Lung microvascular endothelial cell (primary cell): ENCODE results near the gene POLR2H. TPM values are rescaled to one million over a fixed set of nuclear protein-coding genes. Genes with fewer than 3 reads are reported as not detected.

ENCODE experiments used
- DNase-seq, 2 donors: peaks; one replicate each; pipeline versions ENCODE4 v3.0.0 to v3.0.0-alpha.2; 2010; ENCODE audit warnings: low read depth in 2 of 2
- total RNA-seq: library from RNA; depleted of rRNA; stranded (reverse); fragments of >200 nt; gene quantifications from 2 replicates; pipeline ENCODE4 v1.2.1, GENCODE V29; 2014

Gene POLR2H
- total RNA-seq, 1 donor from 2014 or later: 97.8 TPM

DNA sequence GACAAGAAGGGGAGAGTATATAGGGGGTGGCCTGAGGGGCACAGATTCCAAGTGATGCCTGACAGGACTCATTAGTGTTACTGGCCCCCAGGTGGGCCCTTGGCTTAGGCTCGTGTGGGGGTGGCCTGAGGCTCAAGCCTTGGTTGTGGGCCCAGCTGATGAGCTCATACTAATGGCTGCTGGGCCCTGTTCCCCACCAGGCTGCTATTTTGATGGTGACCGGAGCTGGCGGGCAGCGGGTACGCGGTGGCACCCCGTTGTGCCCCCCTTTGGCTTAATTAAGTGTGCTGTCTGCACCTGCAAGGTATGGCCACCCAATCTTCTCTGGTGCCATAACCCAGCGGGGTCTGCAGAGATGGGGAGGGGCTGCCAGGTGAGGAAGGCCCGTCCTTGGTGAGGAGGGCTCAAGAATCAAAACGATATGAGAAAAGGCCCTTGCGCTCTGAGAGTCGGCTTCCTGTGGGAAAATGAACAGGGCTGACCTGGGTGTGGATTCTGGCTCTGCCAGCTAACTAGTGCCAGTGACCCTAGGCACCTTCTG, 25.7 kb downstream of the POLR2H start:
- DNase-seq: no peak

DNA sequence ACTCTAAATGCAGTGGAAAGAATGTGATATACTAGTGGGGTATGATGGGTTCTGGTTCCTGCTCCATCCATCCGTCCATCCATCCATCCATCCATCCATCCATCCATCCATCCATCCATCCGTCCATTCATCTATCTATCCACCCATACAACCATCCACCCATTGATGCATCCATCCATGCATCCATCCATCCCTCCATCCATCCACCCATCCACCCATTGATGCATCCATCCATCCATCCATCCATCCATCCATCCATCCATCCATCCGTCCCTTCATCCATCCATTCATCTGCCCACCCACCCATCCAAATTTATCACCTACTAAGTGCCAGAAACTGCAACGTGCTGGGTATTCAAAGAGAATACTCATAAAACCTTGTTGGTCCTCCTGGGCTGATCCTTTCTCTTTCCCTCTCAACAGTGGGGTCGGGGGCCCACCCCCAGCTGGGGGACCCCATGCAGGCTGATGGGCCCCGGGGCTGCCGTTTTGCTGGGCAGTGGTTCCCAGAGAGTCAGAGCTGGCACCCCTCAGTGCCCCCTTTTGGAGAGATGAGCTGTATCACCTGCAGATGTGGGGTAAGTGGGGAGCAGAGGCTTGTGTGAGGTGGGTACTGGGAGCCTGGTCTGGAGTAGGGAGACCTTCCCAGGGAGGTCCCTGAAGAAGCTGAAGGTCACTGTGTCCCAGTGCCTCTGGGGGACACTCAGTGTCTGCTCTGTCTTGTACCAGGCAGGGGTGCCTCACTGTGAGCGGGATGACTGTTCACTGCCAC, 26.8 kb downstream of the POLR2H start:
- DNase-seq: no peak

DNA sequence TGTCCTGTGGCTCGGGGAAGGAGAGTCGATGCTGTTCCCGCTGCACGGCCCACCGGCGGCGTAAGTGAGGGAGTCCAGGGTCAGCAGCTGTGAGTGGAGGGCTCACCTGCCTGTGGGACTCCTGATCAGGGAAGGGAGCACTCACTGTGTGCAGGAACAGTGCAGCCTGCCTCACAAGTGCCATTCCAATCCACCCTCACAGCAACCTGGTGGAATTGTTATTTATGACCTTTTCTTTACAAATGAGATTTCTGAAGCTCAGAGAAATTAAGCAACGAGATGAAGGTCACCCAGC, 27.4 kb downstream of the POLR2H start:
- DNase-seq: no peak

DNA sequence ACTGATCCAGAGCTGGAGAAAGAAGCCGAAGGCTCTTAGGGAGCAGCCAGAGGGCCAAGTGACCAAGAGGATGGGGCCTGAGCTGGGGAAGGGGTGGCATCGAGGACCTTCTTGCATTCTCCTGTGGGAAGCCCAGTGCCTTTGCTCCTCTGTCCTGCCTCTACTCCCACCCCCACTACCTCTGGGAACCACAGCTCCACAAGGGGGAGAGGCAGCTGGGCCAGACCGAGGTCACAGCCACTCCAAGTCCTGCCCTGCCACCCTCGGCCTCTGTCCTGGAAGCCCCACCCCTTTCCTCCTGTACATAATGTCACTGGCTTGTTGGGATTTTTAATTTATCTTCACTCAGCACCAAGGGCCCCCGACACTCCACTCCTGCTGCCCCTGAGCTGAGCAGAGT, 27.9 kb downstream of the POLR2H start:
- DNase-seq: no peak

DNA sequence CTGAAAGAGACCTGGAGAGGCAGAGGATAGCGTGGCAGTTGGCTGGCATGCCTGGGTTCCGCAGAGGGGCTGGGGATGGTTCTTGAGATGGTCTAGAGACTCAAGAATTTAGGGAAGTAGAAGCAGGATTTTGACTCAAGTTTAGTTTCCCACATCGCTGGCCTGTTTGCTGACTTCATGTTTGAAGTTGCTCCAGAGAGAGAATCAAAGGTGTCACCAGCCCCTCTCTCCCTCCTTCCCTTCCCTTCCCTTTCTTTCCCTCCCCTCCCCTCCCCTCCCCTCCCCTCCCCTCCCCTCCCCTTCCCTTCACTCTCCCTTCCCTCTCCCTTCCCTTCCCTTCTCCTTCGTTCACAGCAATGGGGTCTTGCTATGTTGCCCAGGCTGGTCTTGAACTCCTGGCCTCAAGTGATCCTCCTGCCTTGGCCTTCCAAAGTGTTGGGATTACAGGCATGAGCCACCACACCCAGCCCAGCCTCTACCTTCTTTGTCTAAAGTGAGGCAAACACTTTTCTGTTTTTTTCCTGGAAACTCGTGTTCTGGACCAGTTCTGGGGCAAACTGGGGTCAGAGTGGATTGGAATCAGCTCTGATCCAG, 28.5 kb downstream of the POLR2H start:
- no peak for DNase-seq

DNA sequence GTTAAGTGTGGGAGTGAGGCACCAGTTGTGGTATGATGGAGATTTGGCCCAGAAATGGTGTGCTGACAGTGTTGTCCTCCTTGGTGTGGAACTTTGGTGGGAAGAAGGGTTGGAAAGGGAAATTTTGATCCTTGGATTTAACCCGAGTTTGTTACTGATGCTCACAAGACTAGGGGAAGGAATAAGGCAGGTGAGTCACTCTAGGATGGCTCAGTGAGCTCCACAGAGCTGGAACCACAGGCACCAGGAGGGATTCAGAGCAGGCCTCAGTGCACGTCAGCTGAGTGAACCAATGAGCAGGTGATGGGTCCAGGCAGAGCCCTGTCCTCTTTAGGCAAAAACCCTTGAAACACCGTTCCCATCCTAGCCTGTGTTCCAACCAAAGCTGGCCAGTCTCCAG, 29.8 kb downstream of the POLR2H start:
- DNase-seq: no peak

DNA sequence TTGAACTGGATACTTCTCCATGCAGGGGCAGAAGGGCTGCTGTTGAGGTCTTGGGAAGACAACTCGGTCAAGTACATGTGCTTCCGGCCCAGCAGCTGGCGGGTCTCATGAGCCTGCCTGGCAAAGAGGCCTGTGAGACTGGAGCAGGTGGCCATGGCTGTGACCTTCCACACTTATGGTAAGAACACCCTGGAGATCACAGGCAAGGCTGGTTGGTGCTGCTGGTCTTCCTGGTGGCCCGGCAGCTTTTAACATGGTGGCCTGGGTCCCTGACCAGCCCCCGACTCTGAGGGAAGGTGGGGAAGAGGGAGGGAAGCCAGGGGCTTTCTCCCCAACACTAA, 33.8 kb downstream of the POLR2H start:
- no peak for DNase-seq

DNA sequence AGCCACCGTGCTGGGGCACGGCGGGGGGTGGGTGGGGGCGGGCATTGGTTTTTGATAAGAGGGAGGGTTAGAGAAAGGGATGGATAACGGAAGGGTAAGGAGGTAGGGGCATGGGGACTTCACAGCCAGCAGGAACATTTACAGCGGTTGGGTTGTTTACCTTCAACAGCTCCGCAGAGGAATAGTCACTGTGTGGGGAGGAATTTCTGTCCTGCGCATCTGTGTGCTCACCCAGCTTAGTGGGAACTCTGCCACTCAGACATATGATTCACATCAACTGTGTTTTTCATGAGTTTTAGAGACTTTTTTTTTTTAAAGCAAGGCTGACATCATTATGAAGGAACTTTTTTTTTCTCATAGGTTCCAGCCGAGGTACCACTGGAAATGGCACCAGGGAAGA, 37.9 kb downstream of the POLR2H start:
- DNase-seq: peak in 1 of 2 donors; percentile 57

DNA sequence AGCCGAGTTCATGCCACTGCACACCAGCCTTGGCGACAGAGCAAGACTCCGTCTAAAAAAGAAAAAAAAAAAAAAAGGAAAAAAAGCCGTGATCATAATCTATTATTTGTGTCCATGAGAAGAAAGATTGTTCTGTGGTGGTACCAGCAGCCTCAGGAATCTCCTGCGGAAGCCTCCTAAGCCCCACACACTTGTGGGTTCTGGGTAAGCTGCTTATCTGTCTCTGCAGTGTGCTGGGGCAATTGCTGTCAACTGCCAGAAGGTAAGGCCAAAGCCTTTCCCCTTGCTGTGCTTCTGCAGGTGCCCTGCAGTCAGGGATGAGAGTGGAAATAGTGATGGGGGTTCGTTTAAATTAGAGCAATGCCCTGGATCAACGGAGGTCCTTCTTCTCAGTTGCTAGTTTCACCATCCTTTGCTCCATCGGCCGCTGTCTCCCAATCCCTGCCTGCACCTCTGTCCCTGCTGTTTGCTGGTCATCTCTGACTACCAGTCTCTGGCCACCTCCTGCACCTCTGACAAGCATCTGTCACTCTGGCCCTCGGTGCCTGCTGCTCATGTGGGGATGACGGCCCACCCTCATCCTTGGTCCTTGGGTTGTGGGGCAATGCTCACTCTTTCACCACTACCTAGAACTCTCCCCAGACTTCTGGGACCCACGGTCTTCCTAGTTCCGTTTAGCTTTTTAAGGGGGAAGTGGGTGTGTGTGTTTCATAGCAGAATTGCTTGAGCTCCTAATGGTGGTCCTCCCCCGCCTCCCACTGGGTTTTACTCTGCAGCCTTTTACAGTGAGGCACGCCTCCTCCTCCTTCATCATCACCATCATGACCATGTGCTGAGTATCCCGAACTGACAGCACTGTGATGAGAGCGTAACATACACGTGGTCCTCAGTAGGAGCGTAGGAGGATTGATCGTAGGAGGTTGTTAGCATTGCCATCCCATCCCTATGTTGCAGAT, 43.8 kb downstream of the POLR2H start:
- no peak for DNase-seq

DNA sequence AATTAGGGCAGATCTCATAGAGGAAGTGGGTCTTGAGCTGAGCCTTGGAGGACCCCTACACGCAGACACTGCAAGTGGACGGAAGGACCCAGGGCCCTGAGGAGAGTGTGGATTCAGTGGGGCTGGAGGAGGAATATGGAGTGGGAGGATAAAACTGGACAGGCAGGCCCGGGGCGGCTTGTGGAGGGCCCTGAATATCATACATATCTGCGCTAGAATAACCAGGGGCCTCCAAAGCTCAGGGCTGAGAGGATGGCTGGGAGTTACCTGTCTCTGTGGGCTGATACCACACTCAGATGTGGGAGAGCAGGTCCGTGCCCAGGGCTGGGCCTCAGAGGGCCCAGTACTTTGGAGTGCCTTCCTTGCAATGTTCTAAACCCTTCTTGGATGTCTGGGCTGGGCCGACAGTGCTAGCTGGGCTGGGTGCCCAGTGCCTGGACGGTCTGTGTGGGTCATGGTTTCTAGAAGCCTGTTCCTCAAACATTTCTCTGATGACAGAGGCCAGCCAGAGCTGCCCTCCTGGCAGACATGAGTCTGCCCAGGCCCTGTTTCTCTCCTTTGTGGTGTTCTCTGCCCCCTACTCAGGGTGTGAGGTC, 47.9 kb downstream of the POLR2H start:
- no peak for DNase-seq

DNA sequence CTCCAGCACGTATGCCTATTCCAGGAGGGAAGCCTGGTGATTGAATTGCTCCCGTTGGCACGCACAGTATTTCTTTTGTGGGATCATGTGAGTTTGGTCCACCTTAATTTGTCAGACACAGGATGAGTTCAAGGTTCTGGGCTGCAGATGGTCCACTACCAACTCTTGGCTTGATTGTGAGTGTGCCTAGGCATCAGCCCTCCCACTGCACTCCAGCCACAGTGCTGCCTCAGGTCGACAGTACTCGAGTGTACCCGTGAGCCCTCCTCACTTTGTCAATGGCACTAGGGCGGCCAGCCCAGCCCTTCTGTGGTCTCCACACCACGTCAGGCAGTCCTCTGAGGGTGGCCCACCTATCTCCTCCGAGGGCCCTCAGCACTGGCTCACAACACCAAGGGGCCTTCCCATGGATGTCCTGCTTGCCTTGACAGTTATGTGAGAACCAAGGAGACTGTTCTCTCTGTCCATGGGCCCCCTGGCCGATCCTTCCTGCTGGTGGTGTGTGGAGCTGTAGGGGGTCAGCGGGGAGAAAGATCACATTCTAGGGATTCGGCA, 48.5 kb downstream of the POLR2H start:
- no peak for DNase-seq

DNA sequence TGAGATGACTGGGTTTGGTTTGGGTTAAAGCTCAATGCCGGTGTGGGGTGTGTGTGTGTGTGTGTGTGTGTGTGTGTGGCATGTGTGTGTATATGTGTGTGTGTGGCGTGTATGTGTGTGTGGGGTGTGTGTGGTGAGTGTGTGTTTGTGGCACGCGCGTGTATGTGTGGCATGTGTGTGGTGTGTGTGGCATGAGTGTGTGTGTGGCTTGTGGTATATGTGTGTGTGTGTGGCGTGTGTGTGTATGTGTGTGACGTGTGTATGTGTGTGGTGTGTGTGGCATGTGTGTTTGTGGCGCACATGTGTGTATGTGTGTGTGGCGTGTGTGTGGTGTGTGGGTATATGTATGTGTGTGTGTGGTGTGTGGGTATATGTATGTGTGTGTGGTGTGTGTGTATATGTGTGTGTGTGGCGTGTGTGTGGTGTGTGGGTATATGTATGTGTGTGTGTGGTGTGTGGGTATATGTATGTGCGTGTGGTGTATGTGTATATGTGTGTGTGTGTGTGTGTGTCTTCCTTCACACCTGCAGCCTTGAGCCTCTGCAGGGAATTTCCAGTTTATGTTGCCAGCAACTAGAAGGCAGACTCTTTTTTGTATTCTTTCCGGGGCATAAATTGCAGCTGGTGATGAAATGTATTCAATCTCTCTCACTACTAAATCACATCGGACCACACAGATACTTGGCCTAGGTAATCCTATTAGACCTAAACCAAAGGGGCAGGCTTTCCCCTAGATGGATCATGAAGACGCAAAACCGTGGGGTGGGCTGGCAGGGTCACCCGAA, 53.1 kb downstream of the POLR2H start:
- no peak for DNase-seq

DNA sequence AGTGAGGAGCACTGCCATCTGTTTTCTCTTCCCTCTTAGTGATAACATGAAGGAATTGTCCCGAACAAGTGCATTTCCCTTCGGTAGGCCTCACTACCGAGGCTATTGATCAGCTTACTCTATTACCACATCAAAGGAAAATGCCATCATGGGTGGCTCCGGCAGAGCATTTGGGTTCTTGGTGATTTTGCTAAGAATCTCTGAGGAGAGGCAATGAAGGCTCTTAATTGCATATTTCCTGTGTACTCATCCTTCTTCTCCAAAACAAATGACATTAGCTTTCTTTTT, 53.6 kb downstream of the POLR2H start:
- no peak for DNase-seq

DNA sequence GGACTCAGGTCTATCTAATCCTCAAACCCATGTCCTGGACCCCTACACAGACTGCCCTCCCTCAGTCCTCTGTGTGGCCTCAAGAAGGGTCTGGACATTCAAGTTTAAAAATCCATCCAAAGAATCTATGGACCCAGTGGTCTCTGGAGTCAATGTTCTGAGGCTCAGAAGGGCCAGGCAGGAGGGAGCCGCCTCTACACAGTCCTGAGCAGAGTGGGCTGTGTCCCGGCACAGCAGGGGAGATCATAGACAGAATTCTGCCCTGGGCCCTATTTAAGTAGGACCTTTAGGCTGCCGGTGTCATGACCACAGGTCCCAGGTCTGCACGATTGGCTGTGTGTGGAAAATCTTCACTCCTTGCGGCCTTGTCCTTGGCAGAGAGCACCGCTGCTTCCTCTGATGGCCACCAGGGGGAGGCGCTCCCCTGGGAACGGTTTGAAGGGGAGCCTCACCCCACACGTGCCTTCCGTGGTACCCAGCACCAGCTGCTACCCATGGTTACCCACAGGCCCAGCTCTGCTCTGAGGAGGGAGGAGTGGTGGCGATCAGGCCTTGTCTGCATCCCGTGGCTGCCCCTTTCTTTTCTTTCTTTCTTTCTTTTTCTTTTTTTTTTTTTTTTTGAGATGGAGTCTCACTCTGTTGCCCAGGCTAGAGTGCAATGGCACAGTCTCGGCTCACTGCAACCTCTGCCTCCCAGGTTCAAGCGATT, 56.3 kb downstream of the POLR2H start:
- peak; percentile 73 to 83 for DNase-seq

Other genes with a start within 250 kb of the POLR2H start
- gene EIF2B5, start 226.4 kb upstream of the POLR2H start, total RNA-seq: 25.9 and 34.3 TPM in 2 replicates
- gene DVL3, start 206.3 kb upstream of the POLR2H start, total RNA-seq: 15.0 and 19.8 TPM in 2 replicates
- gene AP2M1, start 186.9 kb upstream of the POLR2H start, total RNA-seq: 442 and 454 TPM in 2 replicates
- 42.7 and 57.5 TPM in 2 replicates for gene ABCF3, start 175.5 kb upstream of the POLR2H start, total RNA-seq
- gene VWA5B2, start 132.1 kb upstream of the POLR2H start, total RNA-seq: under 0.01 TPM in 1 of 2 replicates, not detected in the other
- gene ALG3, start 112.7 kb upstream of the POLR2H start, total RNA-seq: 15.5 and 20.4 TPM in 2 replicates
- gene EEF1AKMT4, start 112.0 kb upstream of the POLR2H start, total RNA-seq: 3.5 and 3.6 TPM in 2 replicates
- gene CAMK2N2, start 100.2 kb upstream of the POLR2H start, total RNA-seq: not detected in 2 replicates
- not detected in 2 replicates for gene ECE2, start 85.7 kb upstream of the POLR2H start, total RNA-seq
- gene PSMD2, start 62.5 kb upstream of the POLR2H start, total RNA-seq: 310 and 389 TPM in 2 replicates
- gene EIF4G1, start 47.1 kb upstream of the POLR2H start, total RNA-seq: 200 and 237 TPM in 2 replicates
- 19.0 and 39.9 TPM in 2 replicates for gene FAM131A, start 24.1 kb upstream of the POLR2H start, total RNA-seq
- 1.5 and 1.8 TPM in 2 replicates for gene CLCN2, start 105 bp upstream of the POLR2H start, total RNA-seq
- gene THPO, start 16.5 kb downstream of the POLR2H start, total RNA-seq: not detected in 2 replicates
- gene CHRD, start 18.3 kb downstream of the POLR2H start, total RNA-seq: 0.20 and 0.22 TPM in 2 replicates
- 0.22 and 0.60 TPM in 2 replicates for gene EPHB3, start 200.1 kb downstream of the POLR2H start, total RNA-seq